Astrocyte of the cerebellum (primary cell): ENCODE results near the gene RALGPS1.

Experiments
- DNase-seq: peaks from one replicate; pipeline ENCODE4 v3.0.0-alpha.2; 2011; ENCODE audit warnings: low read depth
- H3K4me3 ChIP-seq: 2 replicates; pipeline ENCODE4 v1.5.1; 2011; ENCODE audit warnings: mild to moderate bottlenecking, low read depth, low read length, moderate library complexity
- in situ Hi-C: cut with HindIII; loops from 2 replicates; pipeline ENCODE4 v1.10.0; 2017; ENCODE audit warnings: low sequenced_read_pairs
- TF ChIP-seq, protein P1 (sequence below): IDR thresholded peaks from 2 replicates; pipeline ENCODE4 v1.5.1; 2012; ENCODE audit warnings: low read length, low read depth, moderate library complexity, mild to moderate bottlenecking; ENCODE audit errors: missing control alignments

The RALGPS1 gene

DNA sequence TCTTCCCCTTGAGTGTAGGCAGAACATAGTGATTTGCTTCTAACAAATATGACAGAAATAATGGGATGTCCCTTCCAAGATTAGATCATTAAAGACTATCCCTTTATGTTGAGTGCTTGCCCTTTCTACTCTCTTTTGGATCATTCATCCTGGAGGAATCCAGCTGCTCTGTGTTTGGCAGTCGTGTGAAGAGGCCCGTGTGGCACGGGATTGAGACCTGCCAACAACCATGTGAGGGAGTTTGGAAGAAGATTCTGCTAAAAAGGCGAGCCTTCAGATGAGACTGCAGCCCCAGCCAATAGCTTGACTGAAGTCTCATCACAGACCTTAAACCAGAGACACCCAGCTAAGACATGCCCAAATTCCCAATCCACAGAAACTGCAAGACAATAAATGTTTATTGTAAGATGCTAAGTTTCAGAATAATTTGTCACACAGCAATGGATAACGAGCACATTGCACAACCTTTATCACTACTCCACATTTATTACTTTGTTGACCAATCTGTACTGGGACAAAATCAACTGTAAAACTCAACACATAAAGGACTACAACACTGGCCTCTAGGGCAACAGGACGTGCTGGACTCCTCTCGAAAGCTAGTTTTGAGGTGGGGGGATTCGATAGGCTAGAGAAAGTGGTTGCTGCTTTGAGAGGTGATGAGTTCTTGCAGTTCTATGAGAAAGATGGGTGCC is 165.0 kb downstream of the RALGPS1 start:
- TF ChIP-seq, protein P1, sequence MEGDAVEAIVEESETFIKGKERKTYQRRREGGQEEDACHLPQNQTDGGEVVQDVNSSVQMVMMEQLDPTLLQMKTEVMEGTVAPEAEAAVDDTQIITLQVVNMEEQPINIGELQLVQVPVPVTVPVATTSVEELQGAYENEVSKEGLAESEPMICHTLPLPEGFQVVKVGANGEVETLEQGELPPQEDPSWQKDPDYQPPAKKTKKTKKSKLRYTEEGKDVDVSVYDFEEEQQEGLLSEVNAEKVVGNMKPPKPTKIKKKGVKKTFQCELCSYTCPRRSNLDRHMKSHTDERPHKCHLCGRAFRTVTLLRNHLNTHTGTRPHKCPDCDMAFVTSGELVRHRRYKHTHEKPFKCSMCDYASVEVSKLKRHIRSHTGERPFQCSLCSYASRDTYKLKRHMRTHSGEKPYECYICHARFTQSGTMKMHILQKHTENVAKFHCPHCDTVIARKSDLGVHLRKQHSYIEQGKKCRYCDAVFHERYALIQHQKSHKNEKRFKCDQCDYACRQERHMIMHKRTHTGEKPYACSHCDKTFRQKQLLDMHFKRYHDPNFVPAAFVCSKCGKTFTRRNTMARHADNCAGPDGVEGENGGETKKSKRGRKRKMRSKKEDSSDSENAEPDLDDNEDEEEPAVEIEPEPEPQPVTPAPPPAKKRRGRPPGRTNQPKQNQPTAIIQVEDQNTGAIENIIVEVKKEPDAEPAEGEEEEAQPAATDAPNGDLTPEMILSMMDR = no peak
- DNase-seq = no peak
- no peak overlapping the region for H3K4me3 ChIP-seq
- in situ Hi-C loops = no loop called here

DNA sequence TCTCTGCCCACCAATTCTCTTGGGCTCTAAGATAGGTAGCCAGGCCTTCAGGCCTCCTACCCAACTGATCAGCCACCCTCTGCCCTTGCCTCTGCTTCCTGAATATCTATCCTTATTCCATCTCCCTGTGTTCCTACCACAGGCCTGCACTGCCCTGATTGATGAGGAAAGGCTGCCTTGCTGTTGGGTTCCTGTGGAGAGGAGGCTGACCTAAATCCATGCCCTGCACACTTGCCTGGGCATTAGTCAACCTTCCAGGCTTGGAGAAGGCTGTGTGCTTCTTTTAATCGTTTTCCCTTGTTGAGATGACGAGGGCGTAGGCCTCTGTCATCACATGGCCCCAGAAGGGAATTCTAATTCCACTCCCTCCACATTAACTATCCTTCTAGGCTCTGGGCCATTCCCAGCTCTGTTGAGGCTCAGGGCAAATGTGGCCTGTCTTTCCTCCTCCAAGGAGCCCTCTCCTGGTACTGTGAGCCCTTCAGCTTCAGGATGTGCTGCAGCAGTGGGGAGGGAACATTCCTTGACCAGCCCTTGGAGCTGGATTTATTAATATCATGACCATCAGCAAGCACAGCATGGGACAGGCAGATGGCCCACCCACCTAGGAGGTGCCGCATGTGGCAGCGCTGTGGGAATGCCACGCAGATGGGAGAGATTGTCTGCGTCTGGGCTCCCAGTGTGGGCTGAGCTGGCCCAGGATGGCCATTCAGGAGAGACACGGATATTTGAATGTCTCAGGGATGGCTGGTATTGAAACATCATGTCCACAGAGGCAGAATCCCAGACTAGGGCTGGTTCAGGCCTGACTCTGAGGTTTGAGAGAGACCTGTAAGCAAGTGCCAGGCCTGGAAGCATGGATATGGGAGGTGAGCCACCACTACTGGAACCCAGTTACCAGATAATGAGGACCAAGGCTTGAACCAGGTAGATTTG is 166.9 kb downstream of the RALGPS1 start:
- TF ChIP-seq, protein P1 = no peak
- in situ Hi-C loops = no loop called here

DNA sequence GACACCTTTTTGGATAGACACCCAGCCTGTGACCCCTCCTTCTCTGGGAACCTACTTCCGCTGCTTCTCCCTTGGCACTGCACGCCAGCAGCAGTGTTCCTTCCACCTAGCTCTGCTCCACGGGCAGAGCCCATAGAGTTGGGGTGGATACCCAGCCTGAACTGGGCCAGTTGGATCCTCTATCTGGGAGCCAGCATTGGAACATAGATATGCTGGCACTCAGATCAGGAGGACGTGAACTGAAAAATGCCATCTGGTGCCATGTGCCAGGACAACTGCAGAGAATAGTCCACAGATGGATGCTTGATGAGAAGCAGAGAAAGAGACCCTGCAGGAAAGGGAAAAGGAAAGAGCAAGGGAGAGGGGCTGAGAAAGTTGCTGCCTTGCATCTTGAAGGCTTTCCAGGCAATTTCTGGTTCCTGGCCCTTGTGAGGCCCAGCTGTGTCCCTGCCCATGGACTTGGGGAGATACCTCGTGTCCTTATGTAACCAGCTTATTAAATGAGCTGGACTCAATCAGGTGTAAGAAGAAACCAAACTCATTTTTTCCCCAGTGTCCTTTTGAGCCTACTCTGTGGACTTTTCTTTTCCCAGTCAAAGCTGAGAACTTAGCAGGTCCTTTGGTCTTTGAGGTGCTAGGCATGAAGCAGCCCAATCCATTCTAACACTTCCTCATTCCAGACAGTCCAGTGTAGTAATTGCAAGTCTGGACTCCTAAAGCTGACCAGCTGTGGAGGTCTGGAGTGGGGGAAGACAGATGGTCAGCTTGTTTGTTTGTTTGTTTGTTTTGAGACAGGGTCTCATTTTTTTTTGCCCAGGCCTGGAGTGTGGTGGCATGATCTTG is 168.8 kb downstream of the RALGPS1 start:
- no peak for DNase-seq
- in situ Hi-C loops = no loop called here

More for the DNA sequence above, 166.9 kb downstream of the RALGPS1 start:
- no peak overlapping the region for H3K4me3 ChIP-seq
- no peak for DNase-seq

DNA sequence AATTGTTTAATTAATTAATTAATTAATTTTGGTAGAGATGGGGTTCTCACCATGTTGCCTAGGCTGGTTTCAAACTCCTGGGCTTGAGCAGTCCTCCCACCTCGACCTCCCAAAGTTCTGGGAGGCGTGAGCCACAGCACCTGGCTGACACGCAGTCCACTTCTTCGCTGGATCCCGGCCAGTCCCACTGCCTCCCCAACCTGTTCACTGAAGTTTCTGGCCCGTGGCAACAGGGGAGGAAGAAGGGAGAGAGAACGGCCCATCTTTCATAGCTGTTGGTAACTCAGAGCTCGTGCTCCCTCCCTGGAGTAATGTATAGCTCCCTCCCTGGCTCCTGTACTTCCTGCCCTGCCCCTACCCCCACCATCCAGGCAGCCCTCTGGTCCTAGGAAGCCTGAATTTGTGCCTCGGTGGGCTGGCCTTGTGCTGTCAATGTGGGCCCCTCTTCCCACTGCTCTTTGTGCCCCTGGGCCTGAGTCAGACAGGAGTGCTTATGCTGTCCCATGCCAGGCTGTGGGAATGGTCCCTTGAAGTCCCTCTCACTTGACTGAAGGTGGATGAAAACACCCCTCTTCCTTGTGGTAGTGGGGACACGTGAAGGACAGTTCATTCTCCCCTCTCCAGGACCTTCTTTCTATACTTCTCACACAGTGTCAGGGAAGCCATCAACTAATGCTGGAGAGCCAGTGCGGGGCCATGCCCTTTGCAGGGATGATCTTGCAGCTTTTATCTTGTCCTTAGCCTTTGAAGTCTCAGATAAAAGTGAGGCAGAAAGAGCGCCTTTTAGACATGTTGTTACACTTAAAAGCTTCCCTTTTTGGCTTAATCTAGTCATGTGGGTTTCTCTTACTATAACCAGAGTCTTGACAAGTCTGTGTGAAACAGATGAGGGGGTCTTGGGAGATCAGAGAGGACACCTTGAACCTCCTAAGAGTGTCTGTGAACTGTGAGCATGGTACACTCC is 169.8 kb downstream of the RALGPS1 start:
- in situ Hi-C loops = no loop called here

More for the DNA sequence above, 168.8 kb downstream of the RALGPS1 start:
- TF ChIP-seq, protein P1 = no peak
- no peak overlapping the region for H3K4me3 ChIP-seq

DNA sequence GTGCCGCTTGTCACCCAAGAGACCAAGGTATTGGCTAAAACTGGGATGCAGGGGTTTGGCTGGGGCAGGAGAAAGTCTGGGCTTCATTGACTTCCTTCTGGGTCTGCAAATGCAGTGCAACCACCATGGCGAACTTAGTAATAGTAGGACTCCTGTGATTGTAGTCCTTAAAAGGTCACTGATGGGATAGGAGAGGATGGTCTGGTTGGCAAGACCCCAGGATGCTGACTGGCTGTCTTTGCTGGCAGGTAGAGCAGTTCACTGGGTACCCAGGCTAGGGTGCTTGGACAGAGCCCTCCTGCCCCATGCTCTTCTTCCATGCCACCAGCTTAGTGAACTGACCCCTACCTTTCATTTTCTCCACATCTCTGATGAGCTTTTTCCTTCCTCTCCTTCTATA is 170.6 kb downstream of the RALGPS1 start:
- no peak for DNase-seq
- in situ Hi-C loops = no loop called here
- TF ChIP-seq, protein P1 = no peak
- H3K4me3 ChIP-seq = no peak overlapping the region

More for the DNA sequence above, 169.8 kb downstream of the RALGPS1 start:
- H3K4me3 ChIP-seq = no peak overlapping the region
- TF ChIP-seq, protein P1 = no peak
- DNase-seq = no peak
